ENCODE measurements around the gene B3GNT5. TPM values are rescaled to one million over a fixed set of nuclear protein-coding genes. Genes with fewer than 3 reads are reported as not detected.

Gene B3GNT5
- total RNA-seq, 1 experiment from 2014 or later, result 8.6 TPM

GRCh38 chr3:183262875-183263378 lies 9.9 kb downstream of the B3GNT5 start:
- DNase-seq, result no peak
- H4K20me1 ChIP-seq (ENCODE audit: insufficient read depth, low read depth, low read length), result no peaks in the 10 kb centered on the region
- H3K27ac ChIP-seq (ENCODE audit: low read length), result no peak overlapping the region
- no peak overlapping the region for H3K4me2 ChIP-seq (ENCODE audit: low read depth, low read length, poor library complexity, severe bottlenecking)
- no peaks in the 10 kb centered on the region for H3K79me2 ChIP-seq (ENCODE audit: low read length)
- no peak overlapping the region for H3K4me3 ChIP-seq (ENCODE audit: low read length)
- no peaks in the 10 kb centered on the region for H3K9me3 ChIP-seq (ENCODE audit: low read length)
- H3K27me3 ChIP-seq (ENCODE audit: low read length), result no peaks in the 10 kb centered on the region
- H3K9me2 ChIP-seq (replicated peaks; ENCODE audit: insufficient read depth, low read length), result no peaks in the 10 kb centered on the region
- peaks cover 30% of the 10 kb centered on the region for H3K4me1 ChIP-seq (ENCODE audit: low read length)
- no peaks in the 10 kb centered on the region for H3K36me3 ChIP-seq (ENCODE audit: insufficient read depth, low read length)
- H2AFZ ChIP-seq (ENCODE audit: low read length), result no peak overlapping the region
- H3K9ac ChIP-seq (ENCODE audit: low read length), result no peak overlapping the region

GRCh38 chr3:183264268-183264667 lies 11.2 kb downstream of the B3GNT5 start:
- peak; percentile 41 for DNase-seq
- Histone ChIP-seq H3K4me3 (ENCODE audit: low read length) (no peak overlapping the region), H2AFZ (ENCODE audit: low read length) (no peak overlapping the region), H3K9me2 (replicated peaks; ENCODE audit: insufficient read depth, low read length) (no peaks in the 10 kb centered on the region), H4K20me1 (ENCODE audit: insufficient read depth, low read depth, low read length) (no peaks in the 10 kb centered on the region), H3K27me3 (ENCODE audit: low read length) (no peaks in the 10 kb centered on the region), H3K79me2 (ENCODE audit: low read length) (no peaks in the 10 kb centered on the region), H3K9ac (ENCODE audit: low read length) (no peak overlapping the region), H3K4me1 (ENCODE audit: low read length) (peaks cover 43% of the 10 kb centered on the region), H3K4me2 (ENCODE audit: low read depth, low read length, poor library complexity, severe bottlenecking) (no peak overlapping the region), H3K27ac (ENCODE audit: low read length) (no peak overlapping the region), H3K9me3 (ENCODE audit: low read length) (no peaks in the 10 kb centered on the region), H3K36me3 (ENCODE audit: insufficient read depth, low read length) (no peaks in the 10 kb centered on the region)

GRCh38 chr3:183265157-183265642 lies 12.1 kb downstream of the B3GNT5 start:
- Histone ChIP-seq H3K36me3 (ENCODE audit: insufficient read depth, low read length) (no peaks in the 10 kb centered on the region), H3K4me3 (ENCODE audit: low read length) (no peak overlapping the region), H3K27ac (ENCODE audit: low read length) (no peak overlapping the region), H3K9ac (ENCODE audit: low read length) (no peak overlapping the region), H3K4me2 (ENCODE audit: low read depth, low read length, poor library complexity, severe bottlenecking) (no peak overlapping the region), H3K4me1 (ENCODE audit: low read length) (peaks cover 36% of the 10 kb centered on the region), H2AFZ (ENCODE audit: low read length) (no peak overlapping the region), H3K27me3 (ENCODE audit: low read length) (no peaks in the 10 kb centered on the region), H3K9me3 (ENCODE audit: low read length) (no peaks in the 10 kb centered on the region), H3K79me2 (ENCODE audit: low read length) (no peaks in the 10 kb centered on the region), H3K9me2 (replicated peaks; ENCODE audit: insufficient read depth, low read length) (no peaks in the 10 kb centered on the region), H4K20me1 (ENCODE audit: insufficient read depth, low read depth, low read length) (no peaks in the 10 kb centered on the region)
- no peak for DNase-seq

- Histone ChIP-seq H3K4me1 (ENCODE audit: low read length) (peaks cover 31% of the 10 kb centered on the region), H3K9me2 (replicated peaks; ENCODE audit: insufficient read depth, low read length) (no peaks in the 10 kb centered on the region), H3K9me3 (ENCODE audit: low read length) (no peaks in the 10 kb centered on the region), H3K9ac (ENCODE audit: low read length) (no peak overlapping the region), H2AFZ (ENCODE audit: low read length) (no peak overlapping the region), H3K27ac (ENCODE audit: low read length) (no peak overlapping the region), H3K4me2 (ENCODE audit: low read depth, low read length, poor library complexity, severe bottlenecking) (no peak overlapping the region), H3K4me3 (ENCODE audit: low read length) (no peak overlapping the region), H3K36me3 (ENCODE audit: insufficient read depth, low read length) (no peaks in the 10 kb centered on the region), H4K20me1 (ENCODE audit: insufficient read depth, low read depth, low read length) (no peaks in the 10 kb centered on the region), H3K27me3 (ENCODE audit: low read length) (no peaks in the 10 kb centered on the region), H3K79me2 (ENCODE audit: low read length) (no peaks in the 10 kb centered on the region)
- no peak for DNase-seq
These were observed 12.9 kb downstream of the B3GNT5 start for GRCh38 chr3:183265834-183266417.

- no peak overlapping the region for H3K4me2 ChIP-seq (ENCODE audit: low read depth, low read length, poor library complexity, severe bottlenecking)
- H3K36me3 ChIP-seq (ENCODE audit: insufficient read depth, low read length), result no peaks in the 10 kb centered on the region
- DNase-seq, result no peak
- no peaks in the 10 kb centered on the region for H3K9me3 ChIP-seq (ENCODE audit: low read length)
- H4K20me1 ChIP-seq (ENCODE audit: insufficient read depth, low read depth, low read length), result no peaks in the 10 kb centered on the region
- no peaks in the 10 kb centered on the region for H3K27me3 ChIP-seq (ENCODE audit: low read length)
- peaks cover 31% of the 10 kb centered on the region for H3K4me1 ChIP-seq (ENCODE audit: low read length)
- no peaks in the 10 kb centered on the region for H3K79me2 ChIP-seq (ENCODE audit: low read length)
- H3K9me2 ChIP-seq (replicated peaks; ENCODE audit: insufficient read depth, low read length), result no peaks in the 10 kb centered on the region
- no peak overlapping the region for H3K9ac ChIP-seq (ENCODE audit: low read length)
- H3K4me3 ChIP-seq (ENCODE audit: low read length), result no peak overlapping the region
- H2AFZ ChIP-seq (ENCODE audit: low read length), result no peak overlapping the region
- H3K27ac ChIP-seq (ENCODE audit: low read length), result no peak overlapping the region
These were observed 13.4 kb downstream of the B3GNT5 start for GRCh38 chr3:183266454-183266853.

GRCh38 chr3:183267140-183267539 lies 14.1 kb downstream of the B3GNT5 start:
- Histone ChIP-seq H3K4me3 (ENCODE audit: low read length) (no peak overlapping the region), H3K9me3 (ENCODE audit: low read length) (no peaks in the 10 kb centered on the region), H4K20me1 (ENCODE audit: insufficient read depth, low read depth, low read length) (no peaks in the 10 kb centered on the region), H3K27ac (ENCODE audit: low read length) (no peak overlapping the region), H3K9me2 (replicated peaks; ENCODE audit: insufficient read depth, low read length) (no peaks in the 10 kb centered on the region), H3K27me3 (ENCODE audit: low read length) (no peaks in the 10 kb centered on the region), H3K36me3 (ENCODE audit: insufficient read depth, low read length) (no peaks in the 10 kb centered on the region), H3K9ac (ENCODE audit: low read length) (no peak overlapping the region), H3K4me1 (ENCODE audit: low read length) (peaks cover 31% of the 10 kb centered on the region), H3K79me2 (ENCODE audit: low read length) (no peaks in the 10 kb centered on the region), H2AFZ (ENCODE audit: low read length) (no peak overlapping the region), H3K4me2 (ENCODE audit: low read depth, low read length, poor library complexity, severe bottlenecking) (no peak overlapping the region)
- DNase-seq, result no peak

- no peaks in the 10 kb centered on the region for H3K27me3 ChIP-seq (ENCODE audit: low read length)
- no peaks in the 10 kb centered on the region for H3K79me2 ChIP-seq (ENCODE audit: low read length)
- no peaks in the 10 kb centered on the region for H3K9me3 ChIP-seq (ENCODE audit: low read length)
- H2AFZ ChIP-seq (ENCODE audit: low read length), result 0 out of 2 replicates have a peak overlapping the region, but pooled peaks have one; percentile 4
- DNase-seq, result peak; percentile 80
- peak overlapping the region; percentile 24 for H3K4me3 ChIP-seq (ENCODE audit: low read length)
- H3K9me2 ChIP-seq (replicated peaks; ENCODE audit: insufficient read depth, low read length), result no peaks in the 10 kb centered on the region
- H3K4me2 ChIP-seq (ENCODE audit: low read depth, low read length, poor library complexity, severe bottlenecking), result peak overlapping the region; percentile 48
- no peaks in the 10 kb centered on the region for H4K20me1 ChIP-seq (ENCODE audit: insufficient read depth, low read depth, low read length)
- H3K36me3 ChIP-seq (ENCODE audit: insufficient read depth, low read length), result no peaks in the 10 kb centered on the region
- peak overlapping the region; percentile 27; the same call in 1 of the 2 replicates for H3K27ac ChIP-seq (ENCODE audit: low read length)
- peak overlapping the region; percentile 11; the same call in 1 of the 2 replicates for H3K9ac ChIP-seq (ENCODE audit: low read length)
- H3K4me1 ChIP-seq (ENCODE audit: low read length), result peaks cover 35% of the 10 kb centered on the region
These were observed 15.3 kb downstream of the B3GNT5 start for GRCh38 chr3:183268366-183268765.

GRCh38 chr3:183269345-183269744 lies 16.3 kb downstream of the B3GNT5 start:
- Histone ChIP-seq H3K27me3 (ENCODE audit: low read length) (no peaks in the 10 kb centered on the region), H3K9me3 (ENCODE audit: low read length) (no peaks in the 10 kb centered on the region), H2AFZ (ENCODE audit: low read length) (no peak overlapping the region), H3K4me2 (ENCODE audit: low read depth, low read length, poor library complexity, severe bottlenecking) (no peak overlapping the region), H4K20me1 (ENCODE audit: insufficient read depth, low read depth, low read length) (no peaks in the 10 kb centered on the region), H3K27ac (ENCODE audit: low read length) (no peak overlapping the region), H3K79me2 (ENCODE audit: low read length) (no peaks in the 10 kb centered on the region), H3K36me3 (ENCODE audit: insufficient read depth, low read length) (no peaks in the 10 kb centered on the region), H3K9me2 (replicated peaks; ENCODE audit: insufficient read depth, low read length) (no peaks in the 10 kb centered on the region), H3K4me3 (ENCODE audit: low read length) (no peak overlapping the region), H3K4me1 (ENCODE audit: low read length) (peaks cover 35% of the 10 kb centered on the region), H3K9ac (ENCODE audit: low read length) (no peak overlapping the region)
- DNase-seq, result no peak
